ENCODE results near the gene DLD.

- TF ChIP-seq POLR2AphosphoS5 (IDR thresholded peaks at IDR 0.05; ENCODE audit: low read depth), result no peak
- no peak for TF ChIP-seq EZH2 (IDR thresholded peaks at IDR 0.05; ENCODE audit: low read depth, unreplicated experiment)
- TF ChIP-seq CTCF (conservative IDR thresholded peaks at IDR 0.05; ENCODE audit: low read depth in 2 of 2), result no peak
- TF ChIP-seq EZH2phosphoT487 (IDR thresholded peaks at IDR 0.05; ENCODE audit: unreplicated experiment), result no peak
These were observed 31.9 kb downstream of the DLD start for GRCh38 chr7:107922886-107923285.

Measured in GM23338 (cell line).